ENCODE measurements around the gene BTD. TPM values are rescaled to one million over a fixed set of nuclear protein-coding genes. Genes with fewer than 3 reads are reported as not detected.

BTD gene
- total and polyA plus RNA-seq, 2 donors (not counting 3 experiments of a cell fraction or from before 2014, with no cell fraction given), result 20.3 to 32.2 TPM

DNA sequence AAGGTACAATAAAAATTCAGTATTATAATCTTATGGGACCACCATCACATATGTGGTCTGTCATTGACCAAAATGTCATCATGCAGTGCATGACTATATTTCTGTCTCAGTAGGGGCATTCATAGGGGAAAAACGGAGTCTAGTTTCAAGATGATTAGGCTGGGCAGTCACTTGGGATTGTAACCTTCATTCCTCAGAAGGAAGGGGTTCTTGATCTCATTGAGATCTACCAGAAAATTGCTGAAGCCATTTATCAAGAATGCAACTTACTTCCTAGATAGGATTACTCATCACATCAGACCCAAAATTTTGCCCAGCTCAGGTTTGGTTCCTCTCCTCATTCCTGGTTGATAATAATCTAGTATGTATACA is 37.3 kb downstream of the BTD start:
- no peak for FAIRE-seq
- peak; percentile 29 for DNase-seq (ENCODE audit: low read depth, low spot score)
- Histone ChIP-seq H3K4me1 (ENCODE audit: control insufficient read depth, extremely low read depth, insufficient read depth, low read length) (peaks cover 49% of the 10 kb centered on the region), H3K4me2 (ENCODE audit: insufficient read depth, low read length) (no peak overlapping the region), H3K9me1 (replicated peaks; ENCODE audit: control insufficient read depth, extremely low read depth, insufficient read depth, low read length) (no peaks in the 10 kb centered on the region), H3K36me3 (ENCODE audit: control insufficient read depth in 2 of 2, extremely low read depth in 1 of 2, insufficient read depth in 2 of 2, low read length in 2 of 2) (no peaks in the 10 kb centered on the region), H4K20me1 (replicated peaks; ENCODE audit: control insufficient read depth, extremely low read depth, insufficient read depth, low read length) (no peaks in the 10 kb centered on the region), H3K4me3 (replicated peaks in 1 of 3; ENCODE audit: insufficient read depth in 1 of 3, low read depth in 1 of 3, low read length in 3 of 3) (no peak overlapping the region), H3K79me2 (ENCODE audit: control insufficient read depth, insufficient read depth, low read length) (no peaks in the 10 kb centered on the region), H3K27me3 (ENCODE audit: control insufficient read depth in 2 of 2, insufficient read depth in 2 of 2, low read length in 2 of 2) (no peaks in the 10 kb centered on the region), H3K9ac (replicated peaks; ENCODE audit: extremely low read depth, insufficient read depth, low read length) (no peak overlapping the region), H3K27ac (ENCODE audit: insufficient read depth, low read depth, low read length) (peak overlapping the region; percentile 93), H3K9me3 (replicated peaks; ENCODE audit: control insufficient read depth, insufficient read depth, low read length) (no peaks in the 10 kb centered on the region), H2AFZ (ENCODE audit: low read depth, low read length) (no peak overlapping the region)
- ChIA-PET POLR2A (no interaction called here), CTCF (interaction anchor here (0.8 to 2.9 kb wide), 2 partner anchors 8 to 9 kb away, joined by 3 to 7 read pairs; no protein-coding TSS in a partner anchor)
- dilution Hi-C loops (cut with MboI; ENCODE audit: extremely low pct_ligation_motif_present, low sequenced_read_pairs), result loop anchor here (25.0 kb wide), 1 partner anchor 423 kb away; no protein-coding TSS in a partner anchor
- no TSS peak for BruUV-seq (replicated peaks)
- intact Hi-C loops (cut with micrococcal nuclease), result loop anchor here (5.0 to 10.0 kb wide), 2 partner anchors 344 to 843 kb away; no protein-coding TSS in a partner anchor
- TF ChIP-seq GATA2 (IDR thresholded peaks at IDR 0.05; ENCODE audit: insufficient read depth, insufficient read length, low read depth, low read length) (peak; percentile 72), FOS (IDR thresholded peaks at IDR 0.05; ENCODE audit: borderline replicate concordance, insufficient read depth, low read length) (peak; percentile 59), MYC (IDR thresholded peaks at IDR 0.05; ENCODE audit: low read depth, low read length) (no peak), POLR2AphosphoS5 (IDR thresholded peaks at IDR 0.05; ENCODE audit: insufficient read depth, low read depth, low read length) (no peak), JUN (IDR thresholded peaks at IDR 0.05; ENCODE audit: borderline replicate concordance, insufficient read depth, insufficient read length, low read depth) (peak; percentile 13), EZH2 (IDR thresholded peaks at IDR 0.05; ENCODE audit: borderline replicate concordance, low read depth, low read length, severe bottlenecking) (no peak), POLR2A (IDR thresholded peaks at IDR 0.05; ENCODE audit: low read depth, low read length) (no peak)
- TF ChIP-seq, protein P1, sequence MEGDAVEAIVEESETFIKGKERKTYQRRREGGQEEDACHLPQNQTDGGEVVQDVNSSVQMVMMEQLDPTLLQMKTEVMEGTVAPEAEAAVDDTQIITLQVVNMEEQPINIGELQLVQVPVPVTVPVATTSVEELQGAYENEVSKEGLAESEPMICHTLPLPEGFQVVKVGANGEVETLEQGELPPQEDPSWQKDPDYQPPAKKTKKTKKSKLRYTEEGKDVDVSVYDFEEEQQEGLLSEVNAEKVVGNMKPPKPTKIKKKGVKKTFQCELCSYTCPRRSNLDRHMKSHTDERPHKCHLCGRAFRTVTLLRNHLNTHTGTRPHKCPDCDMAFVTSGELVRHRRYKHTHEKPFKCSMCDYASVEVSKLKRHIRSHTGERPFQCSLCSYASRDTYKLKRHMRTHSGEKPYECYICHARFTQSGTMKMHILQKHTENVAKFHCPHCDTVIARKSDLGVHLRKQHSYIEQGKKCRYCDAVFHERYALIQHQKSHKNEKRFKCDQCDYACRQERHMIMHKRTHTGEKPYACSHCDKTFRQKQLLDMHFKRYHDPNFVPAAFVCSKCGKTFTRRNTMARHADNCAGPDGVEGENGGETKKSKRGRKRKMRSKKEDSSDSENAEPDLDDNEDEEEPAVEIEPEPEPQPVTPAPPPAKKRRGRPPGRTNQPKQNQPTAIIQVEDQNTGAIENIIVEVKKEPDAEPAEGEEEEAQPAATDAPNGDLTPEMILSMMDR (IDR thresholded peaks at IDR 0.05; ENCODE audit: extremely low read depth in 1 of 2, insufficient read depth in 1 of 2, low read depth in 1 of 2, low read length in 2 of 2), result no peak
- TF ChIP-seq, protein P2, sequence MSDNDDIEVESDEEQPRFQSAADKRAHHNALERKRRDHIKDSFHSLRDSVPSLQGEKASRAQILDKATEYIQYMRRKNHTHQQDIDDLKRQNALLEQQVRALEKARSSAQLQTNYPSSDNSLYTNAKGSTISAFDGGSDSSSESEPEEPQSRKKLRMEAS (IDR thresholded peaks at IDR 0.05; ENCODE audit: insufficient read depth, insufficient read length), result no peak

All from endothelial cell of umbilical vein (primary cell).